ENCODE data around the gene RDX.

Gene RDX

DNA sequence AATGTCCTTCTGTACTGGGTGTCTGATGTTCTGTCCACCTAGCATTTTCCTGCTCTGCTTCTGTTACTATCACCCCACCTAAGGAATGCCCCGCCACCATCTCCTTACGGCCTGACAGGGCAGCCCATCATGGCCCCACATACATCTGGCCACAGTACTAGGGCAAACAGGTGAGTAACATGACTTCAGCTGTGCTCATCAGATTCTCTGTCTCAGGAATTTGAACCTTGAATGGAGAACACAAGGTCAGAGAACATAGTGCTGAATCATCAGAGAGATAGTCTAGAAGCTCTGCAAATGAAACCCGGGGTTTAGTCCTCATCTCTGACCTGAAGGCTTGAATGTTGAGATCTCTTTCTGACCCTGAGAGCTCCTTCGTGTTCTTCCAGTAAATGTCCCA is 170.8 kb downstream of the RDX start:
- no peak overlapping the region for H2BK120ac ChIP-seq (ENCODE audit: insufficient read depth, low read length, poor library complexity)
- H3K79me1 ChIP-seq (ENCODE audit: low read length) = peaks cover 19% of the 10 kb centered on the region
- H3K79me2 ChIP-seq (ENCODE audit: control insufficient read depth, insufficient read depth, low read length, poor library complexity) = no peaks in the 10 kb centered on the region
- peak overlapping the region; percentile 89 for H2BK12ac ChIP-seq (ENCODE audit: low read length)
- H3K23ac ChIP-seq (ENCODE audit: low read length) = no peak overlapping the region
- no peak overlapping the region for H4K91ac ChIP-seq (ENCODE audit: low read depth, low read length)
- H3K9ac ChIP-seq (ENCODE audit: low read length) = no peak overlapping the region
- H2BK5ac ChIP-seq (ENCODE audit: low read depth, low read length, poor library complexity) = peak overlapping the region; percentile 71
- no peaks in the 10 kb centered on the region for H3K36me3 ChIP-seq (ENCODE audit: control insufficient read depth in 1 of 2, insufficient read depth in 2 of 2, low read length in 2 of 2)
- no peak overlapping the region for H3K4ac ChIP-seq (ENCODE audit: low read depth, low read length)
- DNase-seq = peak; percentile 72 to 87
- H2AFZ ChIP-seq (ENCODE audit: insufficient read depth, low read length, poor library complexity) = no peak overlapping the region
- no peak overlapping the region for H3K14ac ChIP-seq (ENCODE audit: low read length)
- no CpG with 5 or more reads among the region's 4 CpGs for WGBS (ENCODE audit: extremely low coverage, insufficient coverage, insufficient read length)
- no peak overlapping the region for H4K12ac ChIP-seq (ENCODE audit: low read depth, low read length)
- H2AK5ac ChIP-seq (ENCODE audit: low read length) = no peak overlapping the region
- H3K27me3 ChIP-seq (ENCODE audit: insufficient read depth, low read length) = no peaks in the 10 kb centered on the region
- H3K9me3 ChIP-seq (ENCODE audit: insufficient read depth, low read depth, low read length) = no peaks in the 10 kb centered on the region
- H3K27ac ChIP-seq (ENCODE audit: low read depth, low read length) = peak overlapping the region; percentile 64
- peak overlapping the region; percentile 47 for H4K8ac ChIP-seq (ENCODE audit: low read depth, low read length)
- no peak overlapping the region for H3K18ac ChIP-seq (ENCODE audit: low read length)
- H3K4me3 ChIP-seq (ENCODE audit: low read depth, low read length) = no peak overlapping the region
- H3K4me2 ChIP-seq (ENCODE audit: low read length) = peak overlapping the region; percentile 27
- peaks cover 12 to 19% of the 10 kb centered on the region in 2 experiments for H3K4me1 ChIP-seq (ENCODE audit: control insufficient read depth in 1 of 2, insufficient read depth in 2 of 2, low read length in 2 of 2)
